Ramos (cell line): ENCODE data around the gene ZNF284.

Experiments
- in situ Hi-C: fragments of 300-500 bp; cut with MboI; formaldehyde crosslinking; loops from one replicate; pipeline ENCODE4 v1.14.3; 2022; ENCODE audit warnings: low sequenced_read_pairs; ENCODE audit not compliant: unreplicated experiment

The ZNF284 gene

DNA sequence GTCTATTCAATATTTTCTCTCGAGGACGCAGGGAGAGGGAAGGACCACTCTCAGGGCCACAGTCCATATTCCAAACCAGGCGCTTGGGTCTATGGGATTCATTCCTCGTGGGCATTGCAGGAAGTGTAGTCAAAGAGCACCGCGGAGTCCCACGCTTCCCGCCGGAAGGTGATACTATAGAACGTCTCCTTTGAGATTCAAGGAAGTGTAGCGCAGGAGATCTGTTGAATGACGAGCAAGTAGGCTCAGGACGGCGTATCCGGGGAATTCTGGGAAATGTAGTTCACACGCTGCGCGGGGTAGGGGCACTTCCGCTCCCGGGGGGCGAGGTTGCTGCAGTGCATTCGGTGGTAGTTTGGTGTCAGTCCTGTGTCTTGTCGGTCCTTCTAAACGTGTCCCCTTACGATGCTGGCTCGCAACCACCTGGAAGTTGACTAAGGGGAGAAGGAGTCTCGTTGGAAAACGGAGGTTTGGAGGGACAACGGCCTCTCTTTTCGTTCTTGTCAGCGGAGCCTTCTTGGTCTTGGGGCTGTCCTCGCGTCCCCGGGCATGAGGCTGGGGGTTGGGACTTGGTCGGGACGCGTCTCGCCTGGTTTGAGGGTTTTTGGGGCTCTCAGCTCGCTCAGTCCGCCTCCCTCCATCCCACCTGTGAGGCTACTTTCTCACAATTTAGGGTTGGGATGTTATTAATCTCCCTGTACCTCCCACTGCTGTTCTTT is at the start of gene ZNF284:
Gene ZNF284 (plus strand): TSS at position 336 of the 719 bp plus-strand sequence. CDS start 4,231 bp downstream, outside the sequence.
- in situ Hi-C loops = no loop called here

DNA sequence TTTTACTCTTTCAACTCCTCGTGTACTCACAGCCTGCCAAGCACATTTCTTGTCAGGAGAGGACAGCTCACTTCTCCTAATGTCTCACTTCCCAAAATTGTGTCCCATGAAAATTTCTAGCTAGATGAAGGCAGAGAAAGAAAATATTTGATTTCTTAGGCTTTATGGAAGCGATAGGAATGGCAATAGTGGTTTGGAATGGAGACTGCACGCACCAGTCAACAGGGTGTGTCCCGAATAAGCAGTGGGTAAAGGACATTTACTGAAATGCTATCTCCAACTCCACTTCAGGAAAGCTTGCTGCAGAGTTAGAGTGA is 47.1 kb upstream of the ZNF284 start:
- in situ Hi-C loops = no loop called here

DNA sequence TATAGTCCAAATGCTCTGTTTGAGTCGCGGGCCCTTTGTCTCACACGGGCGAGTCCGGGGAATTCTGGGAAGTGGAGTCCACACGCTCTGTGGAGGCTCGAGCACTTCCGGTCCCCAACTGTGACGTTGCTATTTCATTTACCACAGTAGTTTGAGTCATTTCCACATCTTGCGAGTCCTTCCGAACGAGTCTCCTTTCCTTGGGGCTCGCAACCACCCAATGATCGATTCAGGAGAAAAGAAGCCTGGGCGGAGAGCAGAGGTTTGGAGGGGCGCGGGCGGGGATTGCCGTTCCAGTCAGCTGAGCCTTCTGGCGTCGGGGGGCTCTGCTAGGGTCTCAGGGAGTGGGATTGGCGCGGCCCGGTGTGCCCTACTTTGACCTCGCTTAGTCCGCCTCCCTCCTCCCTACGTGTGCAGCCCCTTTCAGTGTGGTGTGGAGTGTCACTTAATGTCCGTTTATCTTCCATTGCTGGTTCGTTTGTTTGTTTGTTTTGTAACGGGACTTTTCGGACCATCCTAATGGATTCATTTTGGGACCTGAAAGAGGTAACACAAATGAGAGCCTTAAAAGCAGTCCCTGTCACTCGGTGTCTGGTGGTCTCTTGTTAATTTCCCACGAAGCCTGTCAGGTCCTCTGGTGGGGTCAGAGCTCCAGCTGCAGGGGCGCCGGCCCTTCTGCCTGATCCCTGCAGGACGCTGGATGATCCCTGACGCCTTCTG is 46.6 kb upstream of the ZNF284 start, which contains the start of gene ZNF222:
Gene ZNF222 (plus strand): TSS at position 163 of the 720 bp plus-strand sequence. CDS start 58 bp downstream, at position 221.
- in situ Hi-C loops = no loop called here

DNA sequence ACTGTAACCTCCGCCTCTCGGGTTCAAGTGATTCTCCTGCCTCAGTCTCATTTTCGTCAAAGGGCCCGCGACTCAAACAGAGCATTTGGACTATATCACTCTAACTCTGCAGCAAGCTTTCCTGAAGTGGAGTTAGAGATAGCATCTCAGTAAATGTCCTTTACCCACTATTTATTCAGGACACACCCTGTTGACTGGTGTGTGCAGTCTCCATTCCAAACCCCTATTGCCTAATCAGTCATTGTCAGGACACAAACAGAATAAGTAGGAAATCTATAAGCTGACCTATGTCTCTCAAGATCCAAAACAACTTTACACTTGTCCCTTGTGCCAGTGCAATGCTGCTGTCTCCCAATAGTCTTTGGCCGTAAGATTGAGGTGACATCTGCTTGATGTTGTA is 45.3 kb upstream of the ZNF284 start:
- in situ Hi-C loops = no loop called here

DNA sequence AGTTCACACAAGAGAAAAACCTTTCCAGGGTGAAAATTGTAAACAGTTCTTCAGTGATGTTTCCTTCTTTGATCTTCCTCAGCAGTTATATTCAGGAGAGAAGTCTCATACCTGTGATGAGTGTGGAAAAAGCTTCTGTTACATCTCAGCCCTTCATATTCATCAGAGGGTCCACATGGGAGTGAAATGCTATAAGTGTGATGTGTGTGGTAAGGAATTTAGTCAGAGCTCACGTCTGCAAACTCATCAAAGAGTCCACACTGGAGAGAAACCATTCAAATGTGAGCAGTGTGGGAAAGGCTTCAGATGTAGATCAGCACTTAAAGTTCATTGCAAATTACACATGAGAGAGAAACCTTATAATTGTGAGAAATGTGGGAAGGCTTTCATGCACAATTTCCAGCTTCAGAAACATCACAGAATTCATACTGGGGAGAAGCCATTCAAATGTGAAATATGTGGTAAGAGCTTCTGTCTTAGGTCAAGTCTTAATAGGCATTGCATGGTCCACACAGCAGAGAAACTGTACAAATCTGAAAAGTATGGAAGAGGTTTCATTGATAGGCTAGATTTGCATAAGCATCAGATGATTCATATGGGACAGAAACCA is 39.9 kb upstream of the ZNF284 start:
- in situ Hi-C loops = no loop called here

DNA sequence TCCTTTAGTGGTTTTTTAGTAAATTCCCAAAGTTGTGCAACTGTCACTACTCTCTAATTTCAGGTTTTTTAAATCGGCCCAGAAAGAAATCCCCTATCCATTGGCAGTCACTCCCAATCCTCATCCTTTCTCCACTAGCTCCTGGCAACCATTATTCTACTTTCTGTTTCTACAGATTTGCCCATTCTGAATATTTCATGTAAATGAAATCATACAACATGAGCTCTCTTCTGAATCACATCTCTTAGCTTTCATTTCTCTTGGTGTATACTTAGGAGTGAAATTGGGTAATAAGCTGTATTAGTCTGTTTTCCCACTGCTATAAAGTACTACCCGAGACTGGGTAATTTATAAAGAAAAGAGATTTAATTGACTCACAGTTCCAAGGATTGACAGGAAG is 29.8 kb upstream of the ZNF284 start:
- in situ Hi-C loops = no loop called here

DNA sequence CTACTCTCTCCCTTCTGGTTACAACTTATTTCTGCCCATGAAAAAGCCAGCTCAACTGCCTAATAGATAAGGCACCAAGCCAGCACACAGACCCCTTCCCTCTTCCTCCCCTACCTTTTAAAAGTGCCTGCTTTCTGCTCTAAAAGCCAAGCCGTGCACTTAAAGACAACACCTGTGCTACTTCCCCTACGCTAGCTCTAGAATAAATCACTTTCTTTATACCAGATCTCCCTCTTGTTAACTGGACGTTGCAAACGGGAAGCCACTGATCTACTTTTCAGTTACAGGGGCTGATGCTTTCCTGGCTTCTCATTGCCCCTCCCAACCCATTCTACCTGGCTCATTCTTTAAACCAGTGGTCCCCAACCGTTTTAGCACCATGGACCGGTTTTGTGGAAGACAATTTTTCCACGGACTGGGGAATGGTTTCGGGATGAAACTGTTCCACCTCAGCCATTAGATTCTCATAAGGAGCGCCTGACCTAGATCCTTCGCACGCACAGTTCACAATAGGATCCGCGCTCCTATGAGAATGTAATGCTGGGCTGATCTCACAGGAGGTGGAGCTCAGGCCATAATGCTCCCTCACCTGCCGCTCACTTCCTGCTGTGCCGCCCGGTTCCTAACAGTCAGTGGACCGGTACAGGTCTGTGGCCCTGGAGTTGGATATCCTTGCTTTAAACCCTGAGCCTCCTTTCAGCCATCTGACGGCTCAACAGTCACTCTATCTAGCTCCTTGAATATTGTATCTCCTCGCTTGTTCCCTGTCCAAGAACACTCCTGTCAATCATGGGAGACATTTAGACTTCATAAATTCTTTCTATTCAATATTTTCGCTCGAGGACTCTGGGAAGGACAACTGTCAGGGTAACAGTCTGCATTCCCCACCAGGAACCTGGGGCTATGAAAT is 21.0 kb upstream of the ZNF284 start:
- in situ Hi-C loops = no loop called here

DNA sequence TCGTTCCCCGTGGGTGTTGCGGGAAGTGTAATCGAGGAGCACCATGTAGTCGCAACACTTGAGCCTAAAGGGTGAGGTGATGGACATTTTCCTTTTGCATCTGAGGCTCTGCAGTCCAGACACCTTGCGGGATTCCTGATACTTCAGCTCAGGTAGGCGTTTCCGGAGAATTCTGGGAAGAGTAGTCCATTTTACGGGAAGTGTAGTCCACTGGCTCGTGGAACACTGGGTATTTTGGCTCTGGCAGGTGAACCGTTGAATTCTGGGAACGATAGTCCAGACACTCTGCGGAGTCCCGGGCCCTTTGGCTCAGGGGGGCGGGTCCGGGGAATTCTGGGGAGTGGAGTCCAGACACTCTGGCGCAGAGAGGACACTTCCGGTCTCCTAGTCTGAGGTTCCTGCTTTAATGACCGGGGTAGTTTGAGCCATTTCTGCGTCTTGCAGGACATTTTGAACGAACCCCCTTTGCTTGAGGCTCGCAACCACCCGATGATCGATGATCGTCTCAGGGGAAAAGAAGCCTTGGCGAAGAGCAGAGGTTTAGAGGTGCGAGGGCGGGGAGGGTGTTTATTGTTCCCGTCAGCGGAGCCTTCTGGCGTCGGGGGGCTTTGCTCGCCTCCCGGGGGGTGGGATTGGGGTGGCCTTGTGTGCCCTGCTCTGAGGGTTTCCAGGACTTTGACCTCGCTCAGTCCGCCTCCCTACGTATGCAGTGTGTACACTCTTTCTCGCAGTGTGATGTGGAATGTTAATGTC is 20.1 kb upstream of the ZNF284 start, which contains the start of gene ZNF223:
Gene ZNF223 (plus strand): TSS at position 387 of the 753 bp plus-strand sequence. CDS start 3,141 bp downstream, outside the sequence.
- in situ Hi-C loops = no loop called here

DNA sequence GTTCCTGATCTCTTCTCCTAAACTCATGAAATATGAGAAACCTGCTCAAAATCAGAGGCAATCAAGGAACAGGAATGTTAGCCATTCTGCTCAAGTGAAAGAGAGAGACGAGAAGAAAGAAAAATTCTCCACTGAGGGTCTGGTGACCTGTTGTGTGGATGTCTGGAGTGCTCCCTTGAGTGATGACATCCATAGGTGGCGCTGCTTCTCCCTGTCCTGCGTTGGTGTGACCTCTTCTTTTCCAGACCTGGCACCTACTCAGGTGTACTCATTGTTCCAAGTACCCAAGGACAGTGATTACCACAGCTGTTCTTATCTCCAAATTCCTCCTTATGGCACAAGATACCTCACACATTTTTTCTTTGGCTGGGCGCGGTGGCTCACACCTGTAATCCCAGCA is 16.1 kb upstream of the ZNF284 start:
- in situ Hi-C loops = no loop called here

DNA sequence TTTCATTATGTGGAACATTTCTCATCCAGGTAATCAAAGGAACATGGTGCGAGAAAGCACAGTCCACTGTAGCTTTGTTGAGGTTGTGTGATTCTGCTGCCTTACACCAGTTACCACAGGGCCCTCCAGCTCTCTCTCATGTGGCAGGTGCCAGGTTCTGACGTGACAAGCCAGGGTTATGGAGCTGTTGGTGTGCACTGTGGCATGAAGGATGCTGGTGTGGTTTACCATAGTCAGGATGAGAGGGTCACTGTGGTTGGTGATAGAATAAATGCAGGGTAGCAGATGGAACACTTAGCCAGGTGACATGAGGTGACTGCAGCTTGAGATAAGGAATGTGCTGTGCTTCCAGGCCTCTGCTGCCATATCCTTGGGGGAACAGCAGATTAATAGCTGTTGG is 12.7 kb upstream of the ZNF284 start:
- in situ Hi-C loops = no loop called here

DNA sequence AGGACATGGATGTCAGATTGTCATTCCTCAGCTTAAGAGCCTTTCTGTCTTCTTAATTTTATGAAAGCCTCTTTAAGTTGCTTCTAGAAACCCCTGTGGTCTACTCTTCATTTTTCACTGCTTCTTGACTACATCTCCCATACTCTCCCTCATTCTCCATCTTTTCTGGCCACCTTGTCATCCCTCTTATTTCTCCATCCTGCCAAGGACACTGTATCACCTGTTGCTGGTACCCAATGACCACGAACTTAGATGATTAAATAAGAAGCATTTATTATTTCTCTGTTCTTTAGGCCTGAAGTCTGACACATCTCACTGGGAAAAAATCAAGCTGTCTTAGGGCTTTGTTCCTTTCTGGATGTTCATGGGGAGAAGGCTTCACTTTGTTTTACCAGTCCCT is 10.9 kb upstream of the ZNF284 start:
- in situ Hi-C loops = no loop called here

DNA sequence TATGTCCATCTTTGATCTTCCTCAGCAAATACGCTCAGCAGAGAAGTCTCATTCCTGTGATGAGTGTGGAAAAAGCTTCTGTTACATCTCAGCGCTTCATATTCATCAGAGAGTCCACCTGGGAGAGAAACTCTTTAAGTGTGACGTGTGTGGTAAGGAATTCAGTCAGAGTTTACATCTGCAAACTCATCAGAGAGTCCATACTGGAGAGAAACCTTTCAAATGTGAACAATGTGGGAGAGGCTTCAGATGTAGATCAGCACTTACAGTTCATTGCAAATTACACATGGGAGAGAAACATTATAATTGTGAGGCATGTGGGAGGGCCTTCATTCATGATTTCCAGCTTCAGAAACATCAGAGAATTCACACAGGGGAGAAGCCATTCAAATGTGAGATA is 5.7 kb upstream of the ZNF284 start:
- in situ Hi-C loops = no loop called here

DNA sequence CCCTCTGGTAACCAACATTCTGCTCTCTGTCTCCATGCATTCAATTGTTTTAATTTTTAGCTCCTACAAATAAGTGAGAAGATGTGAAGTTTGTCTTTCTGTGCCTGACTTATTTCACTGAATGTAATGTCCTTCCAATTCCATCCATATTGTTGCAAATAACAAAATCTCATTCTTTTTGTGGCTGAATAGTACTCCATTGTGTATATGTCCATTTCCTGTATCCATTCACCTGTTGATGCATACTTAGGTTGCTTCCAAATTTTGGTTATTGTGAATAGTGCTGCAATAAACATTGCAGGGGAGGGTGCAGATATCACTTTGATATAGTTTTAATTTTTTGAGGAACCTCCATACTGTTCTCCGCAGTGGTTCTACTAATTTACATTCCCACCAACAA is 2.5 kb upstream of the ZNF284 start:
- in situ Hi-C loops = no loop called here

DNA sequence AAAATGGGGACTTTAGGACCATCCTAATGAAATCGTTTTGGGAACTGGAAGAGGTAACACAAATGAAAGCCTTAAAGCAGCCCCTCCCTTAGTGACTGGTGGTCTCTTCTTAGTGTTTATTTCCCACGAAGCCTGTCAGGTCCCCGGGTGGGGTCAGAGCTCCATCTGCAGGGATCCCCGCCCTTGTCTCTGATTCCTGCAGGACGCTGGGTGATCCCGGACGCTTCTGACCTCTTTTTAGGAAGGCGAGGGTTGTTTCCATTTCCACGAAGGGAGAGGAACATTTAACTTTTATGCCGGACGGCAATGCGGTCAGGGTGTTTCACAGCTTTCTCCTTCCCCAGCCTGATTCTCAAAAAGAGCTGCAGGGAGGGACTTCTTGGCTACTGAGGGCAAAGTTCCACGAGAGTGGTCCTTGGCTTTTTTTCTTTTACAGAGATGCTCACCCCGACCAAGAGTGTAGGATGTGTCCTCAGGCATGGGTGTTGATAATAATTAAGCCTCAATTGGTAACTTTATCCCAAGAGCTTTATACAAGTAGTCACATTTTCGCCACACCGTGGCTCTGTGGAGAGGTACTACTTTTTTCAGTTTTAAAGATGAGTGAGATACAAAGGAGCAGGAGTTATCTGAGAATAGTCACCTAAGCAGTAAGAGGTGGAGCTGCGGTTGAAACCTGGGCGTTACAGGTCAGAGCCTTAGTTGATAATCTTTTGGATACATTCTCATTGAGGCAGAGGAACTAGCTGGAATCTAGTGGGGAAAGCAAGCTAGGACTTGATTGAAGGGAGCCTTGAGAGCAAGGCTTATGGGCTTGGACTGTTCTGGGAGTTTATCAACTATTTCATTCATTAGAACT is 813 bp downstream of the ZNF284 start:
- in situ Hi-C loops = no loop called here

DNA sequence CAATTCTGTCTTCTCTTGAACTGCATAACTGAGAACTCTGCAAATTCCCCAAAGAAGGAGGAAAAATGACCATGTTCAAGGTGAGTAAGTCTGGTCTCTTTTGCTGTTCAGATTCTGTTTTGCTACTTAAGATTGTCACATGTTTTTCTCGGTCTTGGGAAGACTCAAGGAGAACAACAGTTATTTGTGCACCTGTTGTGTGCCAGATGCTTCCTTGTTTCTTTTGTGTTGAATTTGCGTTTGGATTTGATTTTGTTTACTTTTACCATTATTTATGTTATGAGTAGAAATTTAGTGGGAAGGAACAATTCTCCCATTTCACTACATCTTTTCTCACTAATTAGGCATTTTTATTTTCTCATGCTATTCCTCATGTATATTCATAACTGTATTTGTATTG is 4.4 kb downstream of the ZNF284 start:
- in situ Hi-C loops = no loop called here

DNA sequence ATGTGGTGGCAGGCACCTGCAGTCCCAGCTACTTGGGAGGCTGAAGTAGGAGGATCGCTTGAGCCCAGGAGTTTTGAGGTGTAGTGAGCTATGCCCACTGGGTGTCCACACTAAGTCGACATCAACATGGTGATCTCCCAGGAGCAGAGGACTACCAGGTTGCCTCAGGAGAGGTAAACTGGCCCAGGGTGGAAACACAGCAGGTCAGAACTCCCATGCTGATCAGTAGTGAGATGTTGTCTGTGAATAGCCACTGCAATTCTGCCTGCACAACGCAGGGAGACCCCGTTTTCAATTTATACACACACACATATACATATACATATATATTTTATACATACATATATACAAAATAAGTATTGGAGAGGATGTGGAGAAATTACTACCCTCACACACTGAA is 20.1 kb downstream of the ZNF284 start:
- in situ Hi-C loops = no loop called here

DNA sequence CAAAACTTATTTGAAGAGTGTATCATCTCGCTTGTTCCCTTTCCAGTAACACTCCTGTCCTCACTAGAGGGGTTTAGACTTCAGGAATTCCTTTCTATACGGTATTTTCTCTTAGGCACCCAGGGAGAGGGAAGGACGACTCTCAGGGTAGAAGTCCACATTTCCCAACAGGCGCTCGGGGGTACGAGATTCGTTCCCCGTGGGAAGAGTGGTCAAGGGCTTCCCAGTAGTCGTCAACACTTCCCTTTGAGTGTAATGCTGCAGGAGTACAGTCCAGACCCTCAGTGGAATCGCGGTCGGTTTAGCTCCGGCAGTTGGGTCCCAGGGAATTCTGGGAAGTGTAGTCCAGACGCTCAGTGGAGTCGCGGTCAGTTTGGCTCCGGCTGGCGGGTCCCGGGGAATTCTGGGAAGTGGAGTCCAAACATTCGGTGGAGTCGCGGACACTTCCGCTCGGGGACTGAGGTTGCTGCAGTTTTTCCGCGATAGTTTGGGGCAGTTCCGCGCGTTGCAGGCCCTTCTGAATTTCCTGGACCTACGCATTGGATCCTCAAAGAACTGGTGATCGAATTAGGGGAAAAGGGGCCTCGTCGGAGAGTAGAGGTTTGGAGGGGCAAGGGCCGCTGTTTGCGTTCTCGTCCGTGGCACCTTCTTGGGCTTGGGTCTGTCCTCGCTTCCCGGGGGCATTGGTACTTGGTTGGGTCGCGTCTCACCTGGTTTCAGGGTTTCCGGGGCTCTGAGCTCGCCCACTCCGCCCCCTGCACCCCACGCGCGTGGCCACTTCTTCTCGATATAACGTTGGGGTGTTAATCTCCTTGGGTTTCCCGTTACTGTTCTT is 22.2 kb downstream of the ZNF284 start, which contains the start of gene ZNF224:
Gene ZNF224 (plus strand): TSS at position 431 of the 835 bp plus-strand sequence. CDS start 3,513 bp downstream, outside the sequence.
- in situ Hi-C loops = no loop called here

DNA sequence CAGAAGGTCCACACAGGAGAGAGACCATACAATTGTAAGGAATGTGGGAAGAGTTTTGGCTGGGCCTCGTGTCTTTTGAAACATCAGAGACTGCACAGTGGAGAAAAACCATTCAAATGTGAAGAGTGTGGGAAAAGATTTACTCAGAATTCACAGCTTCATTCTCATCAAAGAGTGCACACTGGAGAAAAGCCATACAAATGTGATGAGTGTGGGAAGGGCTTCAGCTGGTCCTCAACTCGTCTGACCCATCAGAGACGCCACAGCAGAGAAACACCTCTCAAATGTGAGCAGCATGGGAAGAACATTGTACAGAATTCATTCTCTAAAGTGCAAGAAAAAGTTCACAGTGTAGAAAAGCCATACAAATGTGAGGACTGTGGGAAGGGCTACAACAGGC is 35.8 kb downstream of the ZNF284 start:
- in situ Hi-C loops = no loop called here
